Spleen (tissue), 11 donors: ENCODE data around the gene UBE2L3. TPM values are rescaled to one million over a fixed set of nuclear protein-coding genes. Genes with fewer than 3 reads are reported as not detected.
A peak's percentile ranks its signal among the peaks of the same experiment; 100 is the strongest.
"Not testable (repeated sequence)": the region's sequence is repeated elsewhere in the genome, so short reads cannot be mapped to it uniquely, and the experiment has no call there.

Experiments used
- DNase-seq: peaks from one replicate; pipeline ENCODE4 v3.0.0-alpha.2; 2020
- H3K27ac ChIP-seq, 8 donors: fragments of 200-600 bp; sonication (generic) in 7 of 8; 1 replicate in 4 of 8; 2 replicates in 4 of 8; pipeline versions ENCODE4 v1.5.0 to v1.8.0; 2016 to 2021; ENCODE audit warnings: inconsistent platforms in 4 of 8, mild to moderate bottlenecking in 4 of 8, moderate library complexity in 1 of 8
- H3K27me3 ChIP-seq, 7 donors: fragments of 200-600 bp; sonication (generic) in 6 of 7; replicated peaks in 1 of 7; 1 replicate in 4 of 7; 2 replicates in 3 of 7; pipeline versions ENCODE4 v1.5.0 to v1.8.0; 2016 to 2021; ENCODE audit warnings: inconsistent platforms in 3 of 7, mild to moderate bottlenecking in 1 of 7
- H3K36me3 ChIP-seq, 6 donors: fragments of 200-600 bp; sonication (generic) in 5 of 6; 1 replicate in 4 of 6; 2 replicates in 2 of 6; pipeline versions ENCODE4 v1.5.0 to v1.8.0; 2016 to 2021; ENCODE audit warnings: inconsistent platforms in 2 of 6
- H3K4me1 ChIP-seq, 6 donors: fragments of 200-600 bp; sonication (generic) in 5 of 6; 1 replicate in 3 of 6; 2 replicates in 3 of 6; pipeline versions ENCODE4 v1.5.0 to v1.8.0; 2016 to 2021; ENCODE audit warnings: inconsistent platforms in 3 of 6
- H3K4me3 ChIP-seq, 8 donors: fragments of 200-600 bp; sonication (generic) in 7 of 8; 1 replicate in 4 of 8; 2 replicates in 4 of 8; pipeline versions ENCODE4 v1.5.0 to v1.8.0; 2016 to 2021; ENCODE audit warnings: inconsistent platforms in 4 of 8, mild to moderate bottlenecking in 4 of 8, moderate library complexity in 2 of 8
- H3K9me3 ChIP-seq, 8 donors: fragments of 200-600 bp; sonication (generic) in 7 of 8; 1 replicate in 4 of 8; 2 replicates in 4 of 8; pipeline versions ENCODE4 v1.5.0 to v1.8.0; 2016 to 2021; ENCODE audit warnings: inconsistent platforms in 4 of 8
- CTCF ChIP-seq, 11 experiments: fragments of 200-600 bp in 7 of 11; fragments of 450-650 bp in 4 of 11; sonication (generic) in 4 of 11; IDR thresholded peaks in 8 of 11; conservative IDR thresholded peaks in 3 of 11; 1 replicate in 7 of 11; 2 replicates in 4 of 11; pipeline versions ENCODE4 v1.4.0 to v1.8.0; 2016 to 2021; ENCODE audit warnings: antibody characterized with exemption in 11 of 11, inconsistent platforms in 4 of 11, mild to moderate bottlenecking in 1 of 11
- POLR2A ChIP-seq, 3 donors: fragments of 450-650 bp; IDR thresholded peaks; one replicate each; pipeline ENCODE4 v1.5.1; 2017; ENCODE audit warnings: antibody characterized with exemption in 3 of 3, mild to moderate bottlenecking in 1 of 3
- POLR2AphosphoS5 ChIP-seq, 3 donors: sonication (generic); formaldehyde crosslinking; IDR thresholded peaks; one replicate each; pipeline ENCODE4 v1.5.1; 2017; ENCODE audit warnings: antibody characterized with exemption in 3 of 3
- WGBS, 5 donors: extraction: QIAGEN DNeasy Blood & Tissue Kit in 3 of 5; methylation state at CpG; one replicate each; pipeline versions ENCODE4 v1.1.5 to v1.1.7; 2013 to 2018; 5-methylcytosine and 5-hydroxymethylcytosine counted together
- intact Hi-C: fragments of 100-400 bp; cut with DNase I; formaldehyde crosslinking; loops from one replicate; pipeline ENCODE4 v1.15.0; 2023; ENCODE audit warnings: low total_unique reads
- polyA plus RNA-seq, 3 donors: library from polyadenylated mRNA; stranded (reverse); fragments of 200-250 nt; gene quantifications; one replicate each; pipeline ENCODE4 v1.2.1, GENCODE V29; 2013
- total RNA-seq, 7 donors: library from RNA; depleted of rRNA in 3 of 7; stranded (reverse); fragments of >200 nt in 3 of 7; fragmentation: NEBNext Ultra II Directional in 4 of 7; extraction: Animal tissue kit (Norgen Biotek cat#: 25700) in 4 of 7; gene quantifications; one replicate each; pipeline versions ENCODE4 v1.1.0 to v1.2.1, GENCODE V29; 2016 to 2021
- donor health status: healthy with polysubstance abuse.
- donor health status: DM: no; HTN: no; CAD: no; lungs with moderate emphysema.
- donor health status: DM: no; HTN: no; CAD: no.
- donor health status: Bipolar disorder and iron deficiency.
- donor health status: healthy.
- donor health status: DM: no; HTN: no; CAD: no.
- donor health status: DM: yes; HTN: yes; CAD: no.

The UBE2L3 gene
- total and polyA plus RNA-seq, 10 donors, result 36.2 to 69.3 (median 45.2) TPM

- no peak for TF ChIP-seq POLR2A (IDR thresholded peaks at IDR 0.05)
- TF ChIP-seq CTCF (IDR thresholded peaks at IDR 0.05 in 8 of 11, conservative IDR thresholded peaks at IDR 0.05 in 3 of 11), result peak in 9 of 11 experiments; percentile 48 to 80 (median 61)
- Histone ChIP-seq H3K4me1 (peaks cover 10 to 45% (median 33%) of the 10 kb centered on the region in 6 donors), H3K27ac (peak overlapping the region in 7 of 8 donors; percentile 51 to 88 (median 81)), H3K27me3 (no peaks in the 10 kb centered on the region), H3K36me3 (peaks cover 0 to 31% (median 13%) of the 10 kb centered on the region in 6 donors), H3K4me3 (peak overlapping the region; percentile 73 to 91 (median 78)), H3K9me3 (no peaks in the 10 kb centered on the region)
- 1% methylated on average over 30 to 56 of the region's 56 CpGs for WGBS, 5 donors
- intact Hi-C loops, result no loop called here
- DNase-seq, result peak; percentile 87
Observed at GRCh38 chr22:21642584-21643448, 75.3 kb downstream of the UBE2L3 start.

GRCh38 chr22:21643533-21644357, 76.2 kb downstream of the UBE2L3 start:
- H3K4me1 ChIP-seq, result peaks cover 10 to 45% (median 33%) of the 10 kb centered on the region in 6 donors
- H3K36me3 ChIP-seq, result peaks cover 0 to 39% (median 13%) of the 10 kb centered on the region in 6 donors
- TF ChIP-seq POLR2AphosphoS5 (IDR thresholded peaks at IDR 0.05), result no peak
- no peak for TF ChIP-seq CTCF (IDR thresholded peaks at IDR 0.05 in 8 of 11, conservative IDR thresholded peaks at IDR 0.05 in 3 of 11)
- no peak for TF ChIP-seq POLR2A (IDR thresholded peaks at IDR 0.05)
- DNase-seq, result no peak
- no peaks in the 10 kb centered on the region for H3K9me3 ChIP-seq
- intact Hi-C loops, result no loop called here
- peak overlapping the region in 1 of 8 donors; percentile 83 for H3K27ac ChIP-seq
- no peaks in the 10 kb centered on the region for H3K27me3 ChIP-seq
- 82 to 89% (median 88%) methylated on average over 20 to 22 of the region's 22 CpGs for WGBS, 5 donors
- peak overlapping the region in 4 of 8 donors; percentile 73 to 82 (median 77) for H3K4me3 ChIP-seq

GRCh38 chr22:21645513-21645912, 78.0 kb downstream of the UBE2L3 start:
- Histone ChIP-seq H3K4me1 (peaks cover 10 to 48% (median 33%) of the 10 kb centered on the region in 6 donors), H3K36me3 (peaks cover 0 to 52% (median 13%) of the 10 kb centered on the region in 6 donors)
- 87 to 94% (median 92%) methylated on average over 6 of the region's 6 CpGs for WGBS, 5 donors
- H3K27me3 ChIP-seq, H3K27ac ChIP-seq, DNase-seq, H3K4me3 ChIP-seq, intact Hi-C loops, H3K9me3 ChIP-seq: not testable (repeated sequence)

- intact Hi-C loops, result no loop called here
- TF ChIP-seq CTCF (IDR thresholded peaks at IDR 0.05 in 8 of 11, conservative IDR thresholded peaks at IDR 0.05 in 3 of 11) (peak; percentile 77 to 93 (median 90)), POLR2AphosphoS5 (IDR thresholded peaks at IDR 0.05) (no peak)
- no peak overlapping the region for H3K27ac ChIP-seq
- H3K4me1 ChIP-seq, result peaks cover 5 to 49% (median 34%) of the 10 kb centered on the region in 6 donors
- H3K36me3 ChIP-seq, result peaks cover 0 to 52% (median 13%) of the 10 kb centered on the region in 6 donors
- no peaks in the 10 kb centered on the region for H3K27me3 ChIP-seq
- WGBS, 5 donors, result 46 to 53% (median 47%) methylated on average over 14 of the region's 14 CpGs
- no peaks in the 10 kb centered on the region for H3K9me3 ChIP-seq
- H3K4me3 ChIP-seq, result no peak overlapping the region
- no peak for DNase-seq
Observed at GRCh38 chr22:21646608-21647590, 79.4 kb downstream of the UBE2L3 start.
